HL-60 (cell line): ENCODE measurements around the gene NHEJ1.

Experiments used
- GABPA ChIP-seq: IDR thresholded peaks from 2 replicates; pipeline ENCODE4 v1.6.1; 2012; ENCODE audit warnings: low read depth
- POLR2AphosphoS5 ChIP-seq: IDR thresholded peaks from 2 replicates; pipeline ENCODE4 v1.6.1; 2012; ENCODE audit warnings: low read depth
- REST ChIP-seq: IDR thresholded peaks from 2 replicates; pipeline ENCODE4 v1.6.1; 2012; ENCODE audit warnings: low read depth; ENCODE audit not compliant: insufficient replicate concordance
- TF ChIP-seq, protein P1 (sequence below): IDR thresholded peaks from one replicate; pipeline ENCODE4 v1.5.1; 2011; ENCODE audit warnings: low read length, control low read depth, inconsistent platforms; ENCODE audit not compliant: insufficient read depth

DNA sequence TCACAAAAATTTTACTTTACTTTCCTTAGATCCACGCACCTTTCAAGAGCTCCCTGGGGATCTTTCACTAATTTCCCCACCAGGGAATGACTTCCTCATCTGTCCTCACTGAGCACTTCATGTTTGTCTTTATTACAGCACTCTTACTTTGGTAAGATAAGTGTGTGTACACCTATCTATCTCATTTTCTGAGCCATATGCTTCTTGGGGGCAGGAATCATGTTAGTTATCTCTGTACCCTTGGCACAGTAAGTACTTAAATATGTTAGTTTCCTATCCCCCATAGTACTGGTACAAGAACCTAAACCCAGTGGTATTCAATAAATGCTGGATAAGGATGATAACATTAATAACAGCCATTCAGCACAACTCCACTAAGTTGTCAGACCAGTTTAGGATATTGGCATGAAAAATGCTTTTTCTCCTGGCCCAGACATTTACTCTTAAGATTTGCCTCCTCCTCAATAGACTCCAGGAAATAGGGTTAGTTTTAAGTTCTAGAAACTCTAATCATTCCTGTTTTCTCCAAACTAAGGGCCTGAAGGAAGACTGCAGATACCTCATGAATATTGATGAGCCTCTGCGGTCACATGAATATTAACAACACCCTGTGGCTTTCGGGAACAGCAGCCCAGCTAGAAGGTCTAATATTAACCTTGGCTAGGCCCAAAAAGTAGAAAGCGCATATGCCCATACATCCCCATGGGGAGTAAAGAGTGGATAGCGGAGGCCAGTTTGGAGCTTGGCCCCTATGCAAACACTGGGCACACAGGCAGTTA, 38.2 kb downstream of the NHEJ1 start:
- TF ChIP-seq, protein P1, sequence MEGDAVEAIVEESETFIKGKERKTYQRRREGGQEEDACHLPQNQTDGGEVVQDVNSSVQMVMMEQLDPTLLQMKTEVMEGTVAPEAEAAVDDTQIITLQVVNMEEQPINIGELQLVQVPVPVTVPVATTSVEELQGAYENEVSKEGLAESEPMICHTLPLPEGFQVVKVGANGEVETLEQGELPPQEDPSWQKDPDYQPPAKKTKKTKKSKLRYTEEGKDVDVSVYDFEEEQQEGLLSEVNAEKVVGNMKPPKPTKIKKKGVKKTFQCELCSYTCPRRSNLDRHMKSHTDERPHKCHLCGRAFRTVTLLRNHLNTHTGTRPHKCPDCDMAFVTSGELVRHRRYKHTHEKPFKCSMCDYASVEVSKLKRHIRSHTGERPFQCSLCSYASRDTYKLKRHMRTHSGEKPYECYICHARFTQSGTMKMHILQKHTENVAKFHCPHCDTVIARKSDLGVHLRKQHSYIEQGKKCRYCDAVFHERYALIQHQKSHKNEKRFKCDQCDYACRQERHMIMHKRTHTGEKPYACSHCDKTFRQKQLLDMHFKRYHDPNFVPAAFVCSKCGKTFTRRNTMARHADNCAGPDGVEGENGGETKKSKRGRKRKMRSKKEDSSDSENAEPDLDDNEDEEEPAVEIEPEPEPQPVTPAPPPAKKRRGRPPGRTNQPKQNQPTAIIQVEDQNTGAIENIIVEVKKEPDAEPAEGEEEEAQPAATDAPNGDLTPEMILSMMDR = no peak
- no peak for TF ChIP-seq POLR2AphosphoS5
- no peak for TF ChIP-seq GABPA
- no peak for TF ChIP-seq REST
